ENCODE results near the gene KIAA1549. TPM values are rescaled to one million over a fixed set of nuclear protein-coding genes. Genes with fewer than 3 reads are reported as not detected.

Gene KIAA1549
- total and polyA plus RNA-seq, 4 donors: 0.13 to 0.89 (median 0.42) TPM

DNA sequence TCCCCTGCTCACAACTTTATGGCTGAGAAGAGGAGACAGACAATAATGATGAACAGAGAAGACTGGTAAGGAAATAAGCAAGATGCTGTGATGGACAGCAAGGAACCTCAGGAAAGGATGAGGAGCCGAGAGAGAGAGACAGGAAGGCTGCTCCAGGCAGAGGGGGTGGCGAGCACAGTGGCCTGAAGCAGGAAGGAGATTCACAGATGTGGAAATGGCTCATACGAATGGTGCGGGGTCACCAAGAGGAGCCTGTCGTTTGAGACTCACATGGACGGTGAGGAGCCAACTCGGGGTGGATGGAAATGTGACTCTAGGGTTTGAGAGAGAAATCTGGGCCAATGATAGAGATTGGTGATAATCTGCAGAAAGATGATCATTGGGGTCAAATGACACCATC lies 43.7 kb downstream of the KIAA1549 start (continued):
- TF ChIP-seq, protein P1, sequence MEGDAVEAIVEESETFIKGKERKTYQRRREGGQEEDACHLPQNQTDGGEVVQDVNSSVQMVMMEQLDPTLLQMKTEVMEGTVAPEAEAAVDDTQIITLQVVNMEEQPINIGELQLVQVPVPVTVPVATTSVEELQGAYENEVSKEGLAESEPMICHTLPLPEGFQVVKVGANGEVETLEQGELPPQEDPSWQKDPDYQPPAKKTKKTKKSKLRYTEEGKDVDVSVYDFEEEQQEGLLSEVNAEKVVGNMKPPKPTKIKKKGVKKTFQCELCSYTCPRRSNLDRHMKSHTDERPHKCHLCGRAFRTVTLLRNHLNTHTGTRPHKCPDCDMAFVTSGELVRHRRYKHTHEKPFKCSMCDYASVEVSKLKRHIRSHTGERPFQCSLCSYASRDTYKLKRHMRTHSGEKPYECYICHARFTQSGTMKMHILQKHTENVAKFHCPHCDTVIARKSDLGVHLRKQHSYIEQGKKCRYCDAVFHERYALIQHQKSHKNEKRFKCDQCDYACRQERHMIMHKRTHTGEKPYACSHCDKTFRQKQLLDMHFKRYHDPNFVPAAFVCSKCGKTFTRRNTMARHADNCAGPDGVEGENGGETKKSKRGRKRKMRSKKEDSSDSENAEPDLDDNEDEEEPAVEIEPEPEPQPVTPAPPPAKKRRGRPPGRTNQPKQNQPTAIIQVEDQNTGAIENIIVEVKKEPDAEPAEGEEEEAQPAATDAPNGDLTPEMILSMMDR (IDR thresholded peaks at IDR 0.05; ENCODE audit: low read depth, low read length, missing input control): no peak
- TF ChIP-seq, protein P2, sequence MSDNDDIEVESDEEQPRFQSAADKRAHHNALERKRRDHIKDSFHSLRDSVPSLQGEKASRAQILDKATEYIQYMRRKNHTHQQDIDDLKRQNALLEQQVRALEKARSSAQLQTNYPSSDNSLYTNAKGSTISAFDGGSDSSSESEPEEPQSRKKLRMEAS (IDR thresholded peaks at IDR 0.05): no peak
- no peak for TF ChIP-seq JUND (IDR thresholded peaks at IDR 0.05)

DNA sequence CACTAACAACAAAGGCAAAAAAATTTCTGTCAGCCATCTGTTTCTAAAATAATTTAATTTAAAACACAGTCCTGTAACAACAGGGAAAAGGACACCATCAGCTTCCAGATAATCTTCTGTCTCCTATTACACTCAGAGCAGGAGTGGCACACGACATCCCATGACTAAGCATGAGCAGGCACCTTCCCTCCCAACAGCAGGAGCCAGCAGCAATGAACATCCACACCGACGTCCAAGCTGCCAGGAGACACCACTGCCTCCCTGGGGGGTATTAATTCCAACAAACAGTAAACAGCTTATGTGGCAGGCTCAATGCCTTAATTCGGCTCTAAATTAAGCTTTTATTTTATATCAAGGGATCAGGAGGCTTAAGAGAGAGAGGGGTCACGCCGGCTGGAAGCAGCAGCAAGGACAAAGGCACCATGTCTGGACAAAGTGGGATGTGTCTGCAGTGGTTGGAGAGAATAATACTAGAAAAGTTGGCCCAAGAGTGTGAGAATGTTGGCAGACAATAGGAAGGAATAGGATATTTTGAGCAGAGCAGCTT lies 45.7 kb downstream of the KIAA1549 start:
- no peaks in the 10 kb centered on the region for H3K9me3 ChIP-seq (ENCODE audit: control insufficient read depth in 4 of 4, low read length in 3 of 4)
- TF ChIP-seq, protein P2 (IDR thresholded peaks at IDR 0.05): no peak
- H3K4me1 ChIP-seq (ENCODE audit: control insufficient read depth in 4 of 4, insufficient read depth in 4 of 4, low read length in 3 of 4): no peaks in the 10 kb centered on the region
- 73% methylated on average over 6 of the region's 6 CpGs for WGBS
- H3K4me3 ChIP-seq (ENCODE audit: low read depth in 1 of 3, low read length in 3 of 3): no peak overlapping the region
- H3K36me3 ChIP-seq (ENCODE audit: control insufficient read depth in 4 of 4, insufficient read depth in 3 of 4, low read depth in 1 of 4, low read length in 3 of 4): no peaks in the 10 kb centered on the region
- DNase-seq (ENCODE audit: low spot score): no peak
- no peak overlapping the region for H3K9ac ChIP-seq (ENCODE audit: low read depth in 1 of 2, low read length in 2 of 2)
- no peak overlapping the region for H3K27ac ChIP-seq (ENCODE audit: low read depth in 1 of 2, low read length in 2 of 2)
- H3K27me3 ChIP-seq (ENCODE audit: control insufficient read depth in 4 of 4, insufficient read depth in 4 of 4, low read length in 3 of 4): no peaks in the 10 kb centered on the region

DNA sequence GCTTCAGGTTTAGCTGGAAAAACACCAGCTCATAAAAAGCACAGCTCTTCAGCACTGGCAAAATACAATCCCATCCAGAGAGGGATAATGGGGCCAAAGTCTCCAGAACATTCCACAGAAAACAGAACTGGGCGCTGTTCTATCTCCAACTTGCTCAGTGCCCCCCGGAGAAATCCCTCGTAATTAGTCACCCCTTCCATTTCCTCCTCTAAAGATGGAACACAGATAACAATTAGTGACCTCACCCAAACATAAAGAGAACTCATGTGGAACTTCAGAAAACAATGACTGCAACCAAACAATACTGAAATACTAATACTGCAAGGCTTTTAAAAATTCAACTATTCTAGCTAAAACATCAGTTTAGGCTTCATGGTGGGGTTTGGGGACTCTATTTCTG lies 46.3 kb downstream of the KIAA1549 start:
- no peaks in the 10 kb centered on the region for H3K27me3 ChIP-seq (ENCODE audit: control insufficient read depth in 4 of 4, insufficient read depth in 4 of 4, low read length in 3 of 4)
- H3K36me3 ChIP-seq (ENCODE audit: control insufficient read depth in 4 of 4, insufficient read depth in 3 of 4, low read depth in 1 of 4, low read length in 3 of 4): no peaks in the 10 kb centered on the region
- WGBS: 72% methylated on average over 3 of the region's 3 CpGs
- DNase-seq (ENCODE audit: low spot score): no peak
- H3K4me3 ChIP-seq (ENCODE audit: low read depth in 1 of 3, low read length in 3 of 3): no peak overlapping the region
- no peaks in the 10 kb centered on the region for H3K4me1 ChIP-seq (ENCODE audit: control insufficient read depth in 4 of 4, insufficient read depth in 4 of 4, low read length in 3 of 4)
- no peak overlapping the region for H3K27ac ChIP-seq (ENCODE audit: low read depth in 1 of 2, low read length in 2 of 2)
- H3K9me3 ChIP-seq (ENCODE audit: control insufficient read depth in 4 of 4, low read length in 3 of 4): no peaks in the 10 kb centered on the region
- TF ChIP-seq SP1 (IDR thresholded peaks at IDR 0.05) (no peak), RXRA (IDR thresholded peaks at IDR 0.05) (no peak), RAD21 (IDR thresholded peaks at IDR 0.05) (no peak), EGR1 (IDR thresholded peaks at IDR 0.05; ENCODE audit: low read depth in 2 of 2) (no peak), HNF4G (IDR thresholded peaks at IDR 0.05) (no peak), NR2F2 (IDR thresholded peaks at IDR 0.05) (no peak), GABPA (IDR thresholded peaks at IDR 0.05 in 1 of 2, conservative IDR thresholded peaks at IDR 0.05 in 1 of 2) (no peak), JUND (IDR thresholded peaks at IDR 0.05) (no peak), TAF1 (conservative IDR thresholded peaks at IDR 0.05) (no peak), YY1 (IDR thresholded peaks at IDR 0.05) (no peak), HNF4A (conservative IDR thresholded peaks at IDR 0.05) (no peak)
- TF ChIP-seq, protein P3, sequence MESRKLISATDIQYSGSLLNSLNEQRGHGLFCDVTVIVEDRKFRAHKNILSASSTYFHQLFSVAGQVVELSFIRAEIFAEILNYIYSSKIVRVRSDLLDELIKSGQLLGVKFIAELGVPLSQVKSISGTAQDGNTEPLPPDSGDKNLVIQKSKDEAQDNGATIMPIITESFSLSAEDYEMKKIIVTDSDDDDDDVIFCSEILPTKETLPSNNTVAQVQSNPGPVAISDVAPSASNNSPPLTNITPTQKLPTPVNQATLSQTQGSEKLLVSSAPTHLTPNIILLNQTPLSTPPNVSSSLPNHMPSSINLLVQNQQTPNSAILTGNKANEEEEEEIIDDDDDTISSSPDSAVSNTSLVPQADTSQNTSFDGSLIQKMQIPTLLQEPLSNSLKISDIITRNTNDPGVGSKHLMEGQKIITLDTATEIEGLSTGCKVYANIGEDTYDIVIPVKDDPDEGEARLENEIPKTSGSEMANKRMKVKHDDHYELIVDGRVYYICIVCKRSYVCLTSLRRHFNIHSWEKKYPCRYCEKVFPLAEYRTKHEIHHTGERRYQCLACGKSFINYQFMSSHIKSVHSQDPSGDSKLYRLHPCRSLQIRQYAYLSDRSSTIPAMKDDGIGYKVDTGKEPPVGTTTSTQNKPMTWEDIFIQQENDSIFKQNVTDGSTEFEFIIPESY (IDR thresholded peaks at IDR 0.05): no peak
- TF ChIP-seq, protein P2 (IDR thresholded peaks at IDR 0.05): no peak
- H3K9ac ChIP-seq (ENCODE audit: low read depth in 1 of 2, low read length in 2 of 2): no peak overlapping the region
